PC-3 (cell line): Measurements from ENCODE around the gene ZNF837.

Experiments used
- EZH2 ChIP-seq: fragments of 300-600 bp; sonication (generic); IDR thresholded peaks from one replicate; pipeline ENCODE4 v1.6.1; 2017; ENCODE audit warnings: antibody characterized with exemption, mild to moderate bottlenecking, low read length; ENCODE audit not compliant: unreplicated experiment
- EZH2phosphoT487 ChIP-seq: fragments of 300-600 bp; sonication (generic); IDR thresholded peaks from 2 replicates; pipeline ENCODE4 v1.6.1; 2018; ENCODE audit warnings: mild to moderate bottlenecking, antibody characterized with exemption, low read length, borderline replicate concordance
- TF ChIP-seq, protein P1 (sequence below): fragments of 300-600 bp; sonication (generic); conservative IDR thresholded peaks from 2 replicates; pipeline ENCODE4 v1.5.1; 2017; ENCODE audit warnings: antibody characterized with exemption, low read depth, mild to moderate bottlenecking, low read length

DNA sequence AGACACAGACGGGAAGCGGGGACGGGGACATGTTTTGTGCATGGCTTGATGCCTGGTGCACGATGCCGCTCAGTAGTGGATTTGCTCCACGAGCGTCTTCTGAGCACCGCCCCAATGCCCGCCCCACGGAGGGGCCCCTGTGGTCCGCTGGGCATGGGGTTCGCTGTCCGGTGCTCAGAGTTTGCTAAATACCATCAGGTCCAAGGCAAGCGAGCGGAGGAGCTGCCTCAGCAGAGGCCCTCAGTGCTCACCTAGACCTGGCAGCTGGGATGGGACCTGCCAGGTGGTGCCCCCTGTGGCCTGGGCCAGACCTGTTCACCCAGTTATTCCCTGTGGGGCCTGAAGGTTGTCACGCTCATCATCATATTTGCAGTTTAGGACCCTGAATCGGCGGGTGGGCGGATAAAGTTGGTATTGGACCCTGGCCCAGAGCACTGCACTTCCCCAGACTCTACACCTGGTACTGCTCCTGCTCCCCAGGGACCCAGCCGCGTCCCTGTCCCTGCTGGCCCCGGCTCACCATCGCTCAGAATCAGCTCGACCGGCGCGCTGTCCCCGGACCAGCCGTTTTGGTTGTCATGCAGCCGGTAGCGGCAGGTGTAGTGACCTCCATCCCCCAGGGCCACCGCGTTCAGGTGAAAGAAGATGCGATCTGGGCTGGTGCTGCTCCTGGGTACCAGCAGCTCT lies 29.8 kb downstream of the ZNF837 start:
- no peak for TF ChIP-seq EZH2
- TF ChIP-seq, protein P1, sequence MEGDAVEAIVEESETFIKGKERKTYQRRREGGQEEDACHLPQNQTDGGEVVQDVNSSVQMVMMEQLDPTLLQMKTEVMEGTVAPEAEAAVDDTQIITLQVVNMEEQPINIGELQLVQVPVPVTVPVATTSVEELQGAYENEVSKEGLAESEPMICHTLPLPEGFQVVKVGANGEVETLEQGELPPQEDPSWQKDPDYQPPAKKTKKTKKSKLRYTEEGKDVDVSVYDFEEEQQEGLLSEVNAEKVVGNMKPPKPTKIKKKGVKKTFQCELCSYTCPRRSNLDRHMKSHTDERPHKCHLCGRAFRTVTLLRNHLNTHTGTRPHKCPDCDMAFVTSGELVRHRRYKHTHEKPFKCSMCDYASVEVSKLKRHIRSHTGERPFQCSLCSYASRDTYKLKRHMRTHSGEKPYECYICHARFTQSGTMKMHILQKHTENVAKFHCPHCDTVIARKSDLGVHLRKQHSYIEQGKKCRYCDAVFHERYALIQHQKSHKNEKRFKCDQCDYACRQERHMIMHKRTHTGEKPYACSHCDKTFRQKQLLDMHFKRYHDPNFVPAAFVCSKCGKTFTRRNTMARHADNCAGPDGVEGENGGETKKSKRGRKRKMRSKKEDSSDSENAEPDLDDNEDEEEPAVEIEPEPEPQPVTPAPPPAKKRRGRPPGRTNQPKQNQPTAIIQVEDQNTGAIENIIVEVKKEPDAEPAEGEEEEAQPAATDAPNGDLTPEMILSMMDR = no peak
- TF ChIP-seq EZH2phosphoT487 = no peak
